HepG2 (cell line): ENCODE measurements around the gene MLH1. TPM values are rescaled to one million over a fixed set of nuclear protein-coding genes. Genes with fewer than 3 reads are reported as not detected.
"Not testable (repeated sequence)": the region's sequence is repeated elsewhere in the genome, so short reads cannot be mapped to it uniquely, and the experiment has no call there.

Experiments
- ATAC-seq: fragments of 200-7000 bp; cut with Tn5 transposase; 3 replicates; pipeline ENCODE4 v1.9.1; 2020; ENCODE audit warnings: mild to moderate bottlenecking, moderate library complexity
- BruUV-seq: library from RNA; stranded (reverse); fragments of 400-500 nt; replicated peaks from 2 replicates; lab custom pipeline; 2021; lab: Mats Ljungman, UMichigan
- CTCF ChIA-PET: fragments of 300-600 bp; formaldehyde crosslinking; extraction: SDS; loops from one replicate; lab custom pipeline; 2021; ENCODE audit warnings: low total read pairs, inconsistent platforms, low intra/inter-chr PET ratio; lab: Yijun Ruan, JAX
- POLR2A ChIA-PET: fragments of 350-600 bp; sonication (Branson Sonifier 250); formaldehyde crosslinking; loops from one replicate; lab custom pipeline; 2020; ENCODE audit warnings: antibody characterized with exemption, inconsistent platforms; lab: Yijun Ruan, JAX
- DNase-seq: peaks from one replicate; pipeline ENCODE4 v3.0.0-alpha.2; 2015; ENCODE audit warnings: low spot score
- FAIRE-seq: peaks from 3 replicates; lab custom pipeline; 2011; peaks lifted over from hg19 to GRCh38; lab: Jason Lieb, UNC
- H2AFZ ChIP-seq: one replicate; pipeline ENCODE4 v1.6.1; 2011; ENCODE audit warnings: low read length, inconsistent platforms
- H3K27ac ChIP-seq: fragments of 300-600 bp; 3 replicates; pipeline ENCODE4 v1.8.0; 2011; ENCODE audit warnings: mixed run types, mild to moderate bottlenecking, mixed read lengths, low read length, inconsistent platforms; ENCODE audit not compliant: insufficient read depth; ENCODE audit errors: extremely low read length
- H3K27me3 ChIP-seq, 2 experiments: fragments of 200-600 bp in 1 of 2; 2 replicates in 1 of 2; 3 replicates in 1 of 2; pipeline versions ENCODE4 v1.6.0 to v1.8.0; 2011; ENCODE audit warnings: low read length in 2 of 2, mild to moderate bottlenecking in 2 of 2, moderate library complexity in 2 of 2, inconsistent platforms in 1 of 2; ENCODE audit not compliant: insufficient read depth in 2 of 2, control insufficient read depth in 1 of 2
- H3K36me3 ChIP-seq, 2 experiments: fragments of 200-600 bp in 1 of 2; replicated peaks in 1 of 2; 2 replicates in 1 of 2; 3 replicates in 1 of 2; pipeline versions ENCODE4 v1.5.1 to v1.8.0; 2011; ENCODE audit warnings: low read length in 2 of 2, inconsistent platforms in 1 of 2; ENCODE audit not compliant: insufficient read depth in 2 of 2, control insufficient read depth in 1 of 2
- H3K4me1 ChIP-seq: 2 replicates; pipeline ENCODE4 v1.5.1; 2012; ENCODE audit warnings: low read length, inconsistent platforms; ENCODE audit not compliant: insufficient read depth
- H3K4me2 ChIP-seq: 2 replicates; pipeline ENCODE4 v1.6.0; 2011; ENCODE audit warnings: low read depth, low read length, inconsistent platforms
- H3K4me3 ChIP-seq, 3 experiments: fragments of 200-600 bp in 1 of 3; sonication (generic), shearing (Covaris generic) in 1 of 3; replicated peaks in 1 of 3; 2 replicates each; pipeline ENCODE4 v1.5.1; 2011 to 2016; ENCODE audit warnings: low read length in 3 of 3, inconsistent platforms in 2 of 3, low read depth in 2 of 3, mild to moderate bottlenecking in 2 of 3, control low read depth in 1 of 3, mixed read lengths in 1 of 3; ENCODE audit not compliant: insufficient read depth in 1 of 3
- H3K79me2 ChIP-seq: one replicate; pipeline ENCODE4 v1.6.1; 2011; ENCODE audit warnings: low read length, inconsistent platforms; ENCODE audit not compliant: insufficient read depth
- H3K9ac ChIP-seq: 2 replicates; pipeline ENCODE4 v1.6.0; 2011; ENCODE audit warnings: mild to moderate bottlenecking, low read depth, low read length, inconsistent platforms; ENCODE audit not compliant: insufficient read depth
- H3K9me3 ChIP-seq: 2 replicates; pipeline ENCODE4 v1.5.1; 2012; ENCODE audit warnings: mild to moderate bottlenecking, low read length
- H4K20me1 ChIP-seq: 2 replicates; pipeline ENCODE4 v1.6.0; 2011; ENCODE audit warnings: inconsistent platforms, mild to moderate bottlenecking, low read length, moderate library complexity; ENCODE audit not compliant: insufficient read depth
- IRX3 ChIP-seq: sonication (generic); formaldehyde crosslinking; IDR thresholded peaks from 2 replicates; pipeline ENCODE4 v1.8.1; 2023; ENCODE audit warnings: mild to moderate bottlenecking, low read depth, missing genetic modification reagents, borderline replicate concordance
- PATZ1 ChIP-seq: sonication (generic); formaldehyde crosslinking; IDR thresholded peaks from 2 replicates; pipeline ENCODE4 v1.4.0; 2020; ENCODE audit warnings: missing genetic modification reagents
- PRDM4 ChIP-seq: sonication (generic); formaldehyde crosslinking; IDR thresholded peaks from 2 replicates; pipeline ENCODE4 v1.9.0; 2021; ENCODE audit warnings: missing genetic modification reagents, borderline replicate concordance
- SP4 ChIP-seq: sonication (generic); formaldehyde crosslinking; IDR thresholded peaks from 2 replicates; pipeline ENCODE4 v1.8.1; 2023; ENCODE audit warnings: mild to moderate bottlenecking, missing genetic modification reagents
- SRSF9 ChIP-seq: fragments of 200-400 bp; formaldehyde crosslinking; IDR thresholded peaks from 2 replicates; pipeline ENCODE4 v1.6.1; 2018; ENCODE audit warnings: borderline replicate concordance, mild to moderate bottlenecking, low read depth, low read length; ENCODE audit not compliant: insufficient read depth, poor library complexity, severe bottlenecking
- ZNF12 ChIP-seq: sonication (generic); formaldehyde crosslinking; IDR thresholded peaks from 2 replicates; pipeline ENCODE4 v1.5.0; 2020; ENCODE audit warnings: missing genetic modification reagents
- ZNF337 ChIP-seq: sonication (generic); formaldehyde crosslinking; IDR thresholded peaks from 2 replicates; pipeline ENCODE4 v1.5.1; 2020; ENCODE audit warnings: missing genetic modification reagents, low read depth, mild to moderate bottlenecking, borderline replicate concordance
- ZNF501 ChIP-seq: sonication (generic); formaldehyde crosslinking; IDR thresholded peaks from 2 replicates; pipeline ENCODE4 v1.5.1; 2020; ENCODE audit warnings: mild to moderate bottlenecking, moderate library complexity, missing genetic modification reagents
- ZNF841 ChIP-seq: sonication (generic); formaldehyde crosslinking; IDR thresholded peaks from 2 replicates; pipeline ENCODE4 v1.8.1; 2023; ENCODE audit warnings: missing genetic modification reagents, borderline replicate concordance
- WGBS: methylation state at CpG from one replicate; pipeline ENCODE4 v1.1.6; 2017; ENCODE audit warnings: low lambda C conversion rate; 5-methylcytosine and 5-hydroxymethylcytosine counted together
- in situ Hi-C: cut with HindIII; loops from 2 replicates; pipeline ENCODE4 v1.10.0; 2017; ENCODE audit warnings: low pct_unique_long_range_greater_than_20kb; ENCODE audit not compliant: extremely low pct_ligation_motif_present
- intact Hi-C: fragments of 100-400 bp; cut with micrococcal nuclease; formaldehyde crosslinking; loops from one replicate; pipeline ENCODE4 v1.10.0; 2022; ENCODE audit not compliant: unreplicated experiment
- polyA plus RNA-seq, 8 experiments: library from polyadenylated mRNA; depleted of rRNA in 3 of 8; stranded (reverse) in 7 of 8; unstranded in 1 of 8; fragments of >200 nt; fragmentation: Illumina TruSeq in 4 of 8; extraction: Trizol in 4 of 8; gene quantifications; 2 replicates each; pipeline versions ENCODE4 v1.2.1 to v1.2.3, GENCODE V29; 2011 to 2016; ENCODE audit warnings: low read depth in 4 of 8, missing spikeins in 1 of 8, mixed read lengths in 1 of 8; ENCODE audit not compliant: insufficient read depth in 1 of 8
- total RNA-seq, 5 experiments: library from RNA; depleted of rRNA; stranded (reverse); fragments of >200 nt; fragmentation: Illumina TruSeq; extraction: Trizol; gene quantifications; 2 replicates each; pipeline ENCODE4 v1.2.3, GENCODE V29; 2016; ENCODE audit warnings: low read depth in 1 of 5
- TF ChIP-seq, protein P1 (sequence below): sonication (generic); formaldehyde crosslinking; IDR thresholded peaks from 2 replicates; pipeline ENCODE4 v1.5.1; 2020; ENCODE audit warnings: mild to moderate bottlenecking, missing genetic modification reagents, borderline replicate concordance
- TF ChIP-seq, protein P2 (sequence below): sonication (generic); formaldehyde crosslinking; IDR thresholded peaks from 2 replicates; pipeline ENCODE4 v1.5.0; 2020; ENCODE audit warnings: missing genetic modification reagents
- TF ChIP-seq, protein P3 (sequence below): sonication (generic); formaldehyde crosslinking; IDR thresholded peaks from 2 replicates; pipeline ENCODE4 v1.5.0; 2020; ENCODE audit warnings: mild to moderate bottlenecking, missing genetic modification reagents

Gene MLH1
- total and polyA plus RNA-seq, 2 of the 13 experiments (the other 11 are each of a cell fraction or from before 2014, with no cell fraction given): 29.5 to 70.8 TPM

GRCh38 chr3:37041546-37042195, 48.4 kb downstream of the MLH1 start (continued):
- TF ChIP-seq, protein P1, sequence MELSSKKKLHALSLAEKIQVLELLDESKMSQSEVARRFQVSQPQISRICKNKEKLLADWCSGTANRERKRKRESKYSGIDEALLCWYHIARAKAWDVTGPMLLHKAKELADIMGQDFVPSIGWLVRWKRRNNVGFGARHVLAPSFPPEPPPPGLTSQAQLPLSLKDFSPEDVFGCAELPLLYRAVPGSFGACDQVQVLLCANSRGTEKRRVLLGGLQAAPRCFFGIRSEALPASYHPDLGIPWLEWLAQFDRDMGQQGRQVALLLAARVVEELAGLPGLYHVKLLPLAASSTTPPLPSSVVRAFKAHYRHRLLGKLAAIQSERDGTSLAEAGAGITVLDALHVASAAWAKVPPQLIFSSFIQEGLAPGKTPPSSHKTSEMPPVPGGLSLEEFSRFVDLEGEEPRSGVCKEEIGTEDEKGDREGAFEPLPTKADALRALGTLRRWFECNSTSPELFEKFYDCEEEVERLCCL: no peak
- TF ChIP-seq, protein P2, sequence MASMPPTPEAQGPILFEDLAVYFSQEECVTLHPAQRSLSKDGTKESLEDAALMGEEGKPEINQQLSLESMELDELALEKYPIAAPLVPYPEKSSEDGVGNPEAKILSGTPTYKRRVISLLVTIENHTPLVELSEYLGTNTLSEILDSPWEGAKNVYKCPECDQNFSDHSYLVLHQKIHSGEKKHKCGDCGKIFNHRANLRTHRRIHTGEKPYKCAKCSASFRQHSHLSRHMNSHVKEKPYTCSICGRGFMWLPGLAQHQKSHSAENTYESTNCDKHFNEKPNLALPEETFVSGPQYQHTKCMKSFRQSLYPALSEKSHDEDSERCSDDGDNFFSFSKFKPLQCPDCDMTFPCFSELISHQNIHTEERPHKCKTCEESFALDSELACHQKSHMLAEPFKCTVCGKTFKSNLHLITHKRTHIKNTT (CRISPR knock-in tag): no peak
- TF ChIP-seq SP4 (CRISPR knock-in tag): no peak
- no peak for TF ChIP-seq SRSF9
- no peak for TF ChIP-seq ZNF337 (CRISPR knock-in tag)
- no peak for TF ChIP-seq PRDM4 (CRISPR knock-in tag)
- no peak for TF ChIP-seq ZNF841
- TF ChIP-seq ZNF501 (CRISPR knock-in tag): no peak
- no peak for TF ChIP-seq IRX3
- TF ChIP-seq, protein P3, sequence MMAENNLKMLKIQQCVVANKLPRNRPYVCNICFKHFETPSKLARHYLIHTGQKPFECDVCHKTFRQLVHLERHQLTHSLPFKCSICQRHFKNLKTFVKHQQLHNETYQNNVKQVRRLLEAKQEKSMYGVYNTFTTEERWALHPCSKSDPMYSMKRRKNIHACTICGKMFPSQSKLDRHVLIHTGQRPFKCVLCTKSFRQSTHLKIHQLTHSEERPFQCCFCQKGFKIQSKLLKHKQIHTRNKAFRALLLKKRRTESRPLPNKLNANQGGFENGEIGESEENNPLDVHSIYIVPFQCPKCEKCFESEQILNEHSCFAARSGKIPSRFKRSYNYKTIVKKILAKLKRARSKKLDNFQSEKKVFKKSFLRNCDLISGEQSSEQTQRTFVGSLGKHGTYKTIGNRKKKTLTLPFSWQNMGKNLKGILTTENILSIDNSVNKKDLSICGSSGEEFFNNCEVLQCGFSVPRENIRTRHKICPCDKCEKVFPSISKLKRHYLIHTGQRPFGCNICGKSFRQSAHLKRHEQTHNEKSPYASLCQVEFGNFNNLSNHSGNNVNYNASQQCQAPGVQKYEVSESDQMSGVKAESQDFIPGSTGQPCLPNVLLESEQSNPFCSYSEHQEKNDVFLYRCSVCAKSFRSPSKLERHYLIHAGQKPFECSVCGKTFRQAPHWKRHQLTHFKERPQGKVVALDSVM: no peak
- no peak for TF ChIP-seq ZNF12 (CRISPR knock-in tag)
- no peak for TF ChIP-seq PATZ1 (CRISPR knock-in tag)

GRCh38 chr3:37042712-37043111, 49.4 kb downstream of the MLH1 start:
- POLR2A ChIA-PET, FAIRE-seq, H3K4me1 ChIP-seq, H3K4me3 ChIP-seq, H3K9ac ChIP-seq, H3K27ac ChIP-seq, H4K20me1 ChIP-seq, intact Hi-C loops, CTCF ChIA-PET, H2AFZ ChIP-seq, ATAC-seq, H3K79me2 ChIP-seq, H3K9me3 ChIP-seq, DNase-seq, H3K27me3 ChIP-seq, in situ Hi-C loops, BruUV-seq, H3K4me2 ChIP-seq: not testable (repeated sequence)
- H3K36me3 ChIP-seq: peaks cover 9 to 51% of the 10 kb centered on the region in 2 experiments
- WGBS: 96% methylated on average over 3 of the region's 3 CpGs
